Liver (tissue), 9 donors: ENCODE data around the gene ZNHIT6. TPM values are rescaled to one million over a fixed set of nuclear protein-coding genes. Genes with fewer than 3 reads are reported as not detected.

Experiments
- DNase-seq: peaks from one replicate; pipeline ENCODE4 v3.0.0-alpha.2; 2017; ENCODE audit warnings: low spot score
- H3K27ac ChIP-seq, 2 donors: one replicate each; pipeline ENCODE4 v1.7.0; 2013; ENCODE audit warnings: inconsistent platforms in 2 of 2, low read length in 2 of 2, control low read depth in 1 of 2, low read depth in 1 of 2, mild to moderate bottlenecking in 1 of 2
- H3K27me3 ChIP-seq, 4 donors: one replicate each; pipeline versions ENCODE4 v1.6.1 to v1.7.0; 2013; ENCODE audit warnings: low read length in 3 of 4, inconsistent platforms in 1 of 4, mild to moderate bottlenecking in 1 of 4, moderate library complexity in 1 of 4; ENCODE audit not compliant: control insufficient read depth in 4 of 4, insufficient read depth in 4 of 4
- H3K36me3 ChIP-seq, 4 donors: one replicate each; pipeline versions ENCODE4 v1.6.1 to v1.7.0; 2013; ENCODE audit warnings: low read length in 3 of 4, mild to moderate bottlenecking in 3 of 4, low read depth in 1 of 4, moderate library complexity in 1 of 4; ENCODE audit not compliant: control insufficient read depth in 4 of 4, insufficient read depth in 3 of 4
- H3K4me1 ChIP-seq, 4 donors: one replicate each; pipeline versions ENCODE4 v1.6.1 to v1.7.0; 2013; ENCODE audit warnings: low read length in 3 of 4, mild to moderate bottlenecking in 3 of 4, moderate library complexity in 1 of 4; ENCODE audit not compliant: control insufficient read depth in 4 of 4, insufficient read depth in 4 of 4
- H3K4me3 ChIP-seq, 3 donors: one replicate each; pipeline versions ENCODE4 v1.6.1 to v1.7.0; 2013; ENCODE audit warnings: low read length in 3 of 3, control low read depth in 1 of 3, low read depth in 1 of 3, mild to moderate bottlenecking in 1 of 3
- H3K9ac ChIP-seq, 2 donors: one replicate each; pipeline ENCODE4 v1.7.0; 2013; ENCODE audit warnings: low read length in 2 of 2, mild to moderate bottlenecking in 2 of 2, moderate library complexity in 2 of 2, control low read depth in 1 of 2, low read depth in 1 of 2
- H3K9me3 ChIP-seq, 4 donors: one replicate each; pipeline versions ENCODE4 v1.6.1 to v1.7.0; 2013; ENCODE audit warnings: low read length in 3 of 4; ENCODE audit not compliant: control insufficient read depth in 4 of 4
- ATF3 ChIP-seq: IDR thresholded peaks from 2 replicates; pipeline ENCODE4 v1.6.1; 2016; ENCODE audit warnings: antibody characterized with exemption
- CTCF ChIP-seq: fragments of 150-350 bp; IDR thresholded peaks from 2 replicates; pipeline ENCODE4 v1.5.1; 2017; ENCODE audit warnings: improper control_type of control experiment, low read depth, low read length; ENCODE audit not compliant: missing input control
- EGR1 ChIP-seq, 2 donors: IDR thresholded peaks; 2 replicates each; pipeline ENCODE4 v1.6.1; 2016 to 2018; ENCODE audit warnings: antibody characterized with exemption in 2 of 2, low read depth in 2 of 2
- FOXA1 ChIP-seq: IDR thresholded peaks from 2 replicates; pipeline ENCODE4 v1.6.1; 2016; ENCODE audit warnings: antibody characterized with exemption
- FOXA2 ChIP-seq: IDR thresholded peaks from 2 replicates; pipeline ENCODE4 v1.6.1; 2016; ENCODE audit warnings: antibody characterized with exemption
- GABPA ChIP-seq, 2 donors: IDR thresholded peaks in 1 of 2; conservative IDR thresholded peaks in 1 of 2; 2 replicates each; pipeline ENCODE4 v1.6.1; 2016; ENCODE audit warnings: antibody characterized with exemption in 2 of 2, mild to moderate bottlenecking in 1 of 2, moderate library complexity in 1 of 2
- HNF4A ChIP-seq, 2 donors: conservative IDR thresholded peaks; 2 replicates each; pipeline ENCODE4 v1.6.1; 2016; ENCODE audit warnings: antibody characterized with exemption in 2 of 2, mild to moderate bottlenecking in 2 of 2
- HNF4G ChIP-seq: IDR thresholded peaks from 2 replicates; pipeline ENCODE4 v1.6.1; 2016; ENCODE audit warnings: antibody characterized with exemption
- JUND ChIP-seq, 2 donors: IDR thresholded peaks; 2 replicates each; pipeline ENCODE4 v1.6.1; 2016; ENCODE audit warnings: antibody characterized with exemption in 2 of 2
- MAX ChIP-seq: IDR thresholded peaks from 2 replicates; pipeline ENCODE4 v1.6.1; 2016; ENCODE audit warnings: antibody characterized with exemption
- NR2F2 ChIP-seq: IDR thresholded peaks from 2 replicates; pipeline ENCODE4 v1.6.1; 2016; ENCODE audit warnings: antibody characterized with exemption
- RAD21 ChIP-seq, 2 donors: IDR thresholded peaks; 2 replicates each; pipeline ENCODE4 v1.6.1; 2016; ENCODE audit warnings: antibody characterized with exemption in 2 of 2, mild to moderate bottlenecking in 2 of 2
- REST ChIP-seq: IDR thresholded peaks from 2 replicates; pipeline ENCODE4 v1.6.1; 2016; ENCODE audit warnings: antibody characterized with exemption, mild to moderate bottlenecking
- RXRA ChIP-seq, 2 donors: IDR thresholded peaks; 2 replicates each; pipeline ENCODE4 v1.6.1; 2017 to 2018; ENCODE audit warnings: antibody characterized with exemption in 2 of 2, mild to moderate bottlenecking in 1 of 2
- SP1 ChIP-seq: IDR thresholded peaks from 2 replicates; pipeline ENCODE4 v1.6.1; 2018; ENCODE audit warnings: antibody characterized with exemption, mild to moderate bottlenecking
- TAF1 ChIP-seq: conservative IDR thresholded peaks from 2 replicates; pipeline ENCODE4 v1.6.1; 2016; ENCODE audit warnings: antibody characterized with exemption, mild to moderate bottlenecking
- YY1 ChIP-seq: IDR thresholded peaks from 2 replicates; pipeline ENCODE4 v1.6.1; 2016; ENCODE audit warnings: antibody characterized with exemption, mild to moderate bottlenecking
- ZBTB33 ChIP-seq: IDR thresholded peaks from 2 replicates; pipeline ENCODE4 v1.6.1; 2016; ENCODE audit warnings: antibody characterized with exemption
- whole genome bisulfite sequencing: extraction: QIAGEN DNeasy Blood & Tissue Kit; methylation state at CpG from one replicate; pipeline ENCODE4 v1.1.7; 2013; 5-methylcytosine and 5-hydroxymethylcytosine counted together
- polyA plus RNA-seq, 2 donors: library from polyadenylated mRNA; stranded (reverse) in 1 of 2; unstranded in 1 of 2; fragments of 200-250 nt in 1 of 2; fragments of >200 nt in 1 of 2; fragmentation: Nextera tagmentation in 1 of 2; extraction: Ambion mirVana in 1 of 2; gene quantifications; one replicate each; pipeline versions ENCODE4 v1.2.1 to v1.2.3, GENCODE V29; 2013 to 2015
- total RNA-seq, 2 donors: library from RNA; depleted of rRNA; stranded (reverse); fragments of >200 nt; gene quantifications; one replicate each; pipeline ENCODE4 v1.2.3, GENCODE V29; 2014
- donor health status: healthy.
- donor health status: healthy.
- donor health status: healthy.
- donor health status: healthy.
- donor health status: healthy.

The ZNHIT6 gene
- total and polyA plus RNA-seq, 4 donors = 2.2 to 4.0 (median 3.2) TPM

- Histone ChIP-seq H3K36me3 (peaks cover 4 to 17% (median 7%) of the 10 kb centered on the region in 4 donors), H3K4me3 (no peak overlapping the region), H3K27ac (no peak overlapping the region), H3K27me3 (no peaks in the 10 kb centered on the region), H3K9me3 (no peaks in the 10 kb centered on the region), H3K9ac (no peak overlapping the region), H3K4me1 (no peaks in the 10 kb centered on the region)
- TF ChIP-seq EGR1 (IDR thresholded peaks at IDR 0.05; ENCODE audit: low read depth in 2 of 2) (no peak), REST (no peak), ATF3 (no peak), MAX (no peak), SP1 (no peak), RXRA (IDR thresholded peaks at IDR 0.05) (no peak), YY1 (no peak), HNF4G (no peak), FOXA1 (no peak), ZBTB33 (no peak), NR2F2 (no peak), FOXA2 (no peak), RAD21 (IDR thresholded peaks at IDR 0.05) (no peak), TAF1 (no peak), JUND (IDR thresholded peaks at IDR 0.05) (no peak)
- 87% methylated on average over 1 of the region's 1 CpG for WGBS
- no peak for DNase-seq
Observed at GRCh38 chr1:85672031-85672660, 36.1 kb downstream of the ZNHIT6 start.

GRCh38 chr1:85665932-85666331, 42.3 kb downstream of the ZNHIT6 start:
- no peak overlapping the region for H3K4me3 ChIP-seq
- H3K27me3 ChIP-seq = no peaks in the 10 kb centered on the region
- H3K9me3 ChIP-seq = no peaks in the 10 kb centered on the region
- peaks cover 0 to 4% (median 0%) of the 10 kb centered on the region in 4 donors for H3K4me1 ChIP-seq
- H3K27ac ChIP-seq = no peak overlapping the region
- no peak for DNase-seq
- H3K9ac ChIP-seq = no peak overlapping the region
- peaks cover 0 to 3% (median 0%) of the 10 kb centered on the region in 4 donors for H3K36me3 ChIP-seq
- WGBS = 97% methylated on average over 1 of the region's 1 CpG
- TF ChIP-seq REST (no peak), CTCF (no peak), JUND (IDR thresholded peaks at IDR 0.05) (no peak), ATF3 (no peak), HNF4A (conservative IDR thresholded peaks at IDR 0.05) (no peak), RXRA (IDR thresholded peaks at IDR 0.05) (no peak), HNF4G (no peak), FOXA2 (no peak), MAX (no peak), GABPA (IDR thresholded peaks at IDR 0.05 in 1 of 2, conservative IDR thresholded peaks at IDR 0.05 in 1 of 2) (no peak), NR2F2 (no peak)
